Kidney glomerular epithelial cell (primary cell): Measurements from ENCODE around the gene RNF130.

ENCODE experiments used
- DNase-seq: peaks from one replicate; lab custom pipeline; 2025; lab: John Stamatoyannopoulos, UW

RNF130 gene

GRCh38 chr5:180071531-180072255 is at the start of gene RNF130:
TSS of gene RNF130 (minus strand) at chr5:180071759. CDS start at chr5:180071702, 57 bp downstream.
- peak; percentile 76 for DNase-seq

GRCh38 chr5:180120237-180121101 is 48.9 kb upstream of the RNF130 start:
- DNase-seq: no peak

- no peak for DNase-seq
Measured at GRCh38 chr5:180119903-180120236, 48.3 kb upstream of the RNF130 start.

GRCh38 chr5:180119031-180119902 is 47.7 kb upstream of the RNF130 start:
- DNase-seq: no peak

- DNase-seq: no peak
Measured at GRCh38 chr5:180118391-180118791, 46.8 kb upstream of the RNF130 start.

GRCh38 chr5:180117000-180117725 is 45.6 kb upstream of the RNF130 start:
- no peak for DNase-seq

- DNase-seq: no peak
Measured at GRCh38 chr5:180116077-180116999, 44.8 kb upstream of the RNF130 start.

GRCh38 chr5:180115326-180116076 is 43.9 kb upstream of the RNF130 start:
- DNase-seq: no peak

GRCh38 chr5:180114304-180115003 is 42.9 kb upstream of the RNF130 start:
- no peak for DNase-seq

GRCh38 chr5:180113660-180114303 is 42.2 kb upstream of the RNF130 start:
- no peak for DNase-seq

GRCh38 chr5:180112181-180112861 is 40.8 kb upstream of the RNF130 start:
- DNase-seq: no peak

GRCh38 chr5:180111273-180112002 is 39.9 kb upstream of the RNF130 start:
- no peak for DNase-seq

- DNase-seq: no peak
Measured at GRCh38 chr5:180109920-180110319, 38.4 kb upstream of the RNF130 start.

- DNase-seq: no peak
Measured at GRCh38 chr5:180107005-180107404, 35.4 kb upstream of the RNF130 start.

- no peak for DNase-seq
Measured at GRCh38 chr5:180105827-180106312, 34.3 kb upstream of the RNF130 start.

GRCh38 chr5:180104168-180104530 is 32.6 kb upstream of the RNF130 start:
- DNase-seq: no peak

- no peak for DNase-seq
Measured at GRCh38 chr5:180103487-180104167, 32.1 kb upstream of the RNF130 start.
